Measurements from ENCODE around the gene BMAL1.
"Not testable (repeated sequence)": the region's sequence is repeated elsewhere in the genome, so short reads cannot be mapped to it uniquely, and the experiment has no call there.

BMAL1 gene

DNA sequence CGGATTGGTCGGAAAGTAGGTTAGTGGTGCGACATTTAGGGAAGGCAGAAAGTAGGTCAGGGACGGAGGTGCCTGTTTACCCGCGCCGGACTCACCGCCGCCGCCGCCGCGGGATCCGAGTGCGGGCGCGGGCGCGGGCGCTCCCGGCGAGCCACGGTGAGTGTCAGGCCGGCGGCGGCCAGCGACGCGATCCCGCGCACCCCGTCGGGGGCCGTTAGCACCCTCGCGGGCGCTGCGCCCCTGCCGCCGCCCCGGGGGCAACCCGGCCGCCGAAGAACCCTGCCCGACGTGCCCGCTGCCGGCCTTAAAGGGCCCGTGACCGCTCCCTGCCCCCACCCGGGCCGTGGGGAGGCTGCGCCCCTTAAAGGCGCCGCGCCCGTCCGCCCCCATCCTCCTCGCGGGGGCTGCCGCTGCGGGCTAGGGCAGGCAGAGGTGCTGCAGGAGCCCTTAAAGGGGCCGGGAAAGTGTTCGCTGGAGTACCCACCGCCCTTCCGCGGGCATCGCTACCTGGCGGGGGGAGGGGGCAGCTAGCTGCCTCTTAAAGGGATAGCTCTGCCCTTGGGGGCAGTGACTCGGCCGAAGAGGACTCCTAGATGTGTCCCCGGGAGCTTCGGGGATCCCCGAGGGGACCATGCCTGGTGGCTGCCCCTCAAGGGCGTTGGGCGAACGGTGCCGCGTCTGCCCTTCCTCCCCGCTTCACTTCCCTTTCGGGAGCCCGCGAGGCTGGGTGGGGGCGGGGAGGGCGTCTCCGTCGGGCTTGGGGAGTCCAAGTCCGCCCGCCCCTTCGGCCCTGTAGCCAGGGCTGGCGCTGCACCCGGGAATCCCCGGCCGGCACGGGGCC, at the start of gene BMAL1:
BMAL1 (plus strand) TSS at position 23 of the 841 bp plus-strand sequence. CDS start 76,519 bp downstream, outside the sequence.
- DNase-seq (ENCODE audit: low read depth in 2 of 2), result peak; percentile 28 to 41

DNA sequence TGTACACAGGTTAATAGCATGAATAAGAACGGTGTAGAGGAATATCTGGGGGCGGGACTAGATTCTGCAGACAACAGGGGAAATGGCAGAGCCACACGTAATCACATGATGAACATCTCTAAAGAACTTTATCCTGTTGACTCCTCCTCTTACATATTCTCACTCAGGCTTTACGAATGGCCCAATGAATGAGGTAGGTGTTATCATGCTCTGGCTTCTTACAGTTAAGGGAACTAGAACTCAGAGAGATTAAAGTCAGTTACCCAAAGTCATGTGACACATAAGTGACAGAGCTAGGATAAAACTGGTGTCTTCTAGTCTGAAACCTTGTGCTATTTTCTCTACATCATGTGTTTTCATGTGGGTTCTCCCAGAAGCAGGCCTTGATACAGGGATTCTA, 49.0 kb upstream of the BMAL1 start:
- DNase-seq (ENCODE audit: low read depth in 2 of 2), result no peak

DNA sequence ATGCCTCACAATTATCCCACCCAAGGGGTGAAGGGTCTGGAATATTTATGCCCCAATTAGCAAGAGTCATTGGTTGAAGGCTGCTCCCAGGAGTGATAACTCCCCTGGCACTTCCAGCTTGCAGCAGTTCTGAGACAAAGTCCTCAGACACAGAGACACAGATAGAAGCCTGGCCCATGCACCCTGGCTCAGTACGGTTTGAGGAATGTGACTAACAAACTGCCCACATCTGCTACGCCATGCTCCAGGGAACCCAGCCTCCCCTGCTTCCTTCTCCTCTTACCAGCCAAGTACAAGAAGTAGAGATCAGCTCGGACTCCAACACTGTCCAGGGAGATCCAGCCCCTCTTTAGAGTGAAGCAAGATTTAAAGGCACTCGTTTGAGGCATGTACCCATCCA, 48.5 kb upstream of the BMAL1 start:
- DNase-seq (ENCODE audit: low read depth in 2 of 2), result no peak

DNA sequence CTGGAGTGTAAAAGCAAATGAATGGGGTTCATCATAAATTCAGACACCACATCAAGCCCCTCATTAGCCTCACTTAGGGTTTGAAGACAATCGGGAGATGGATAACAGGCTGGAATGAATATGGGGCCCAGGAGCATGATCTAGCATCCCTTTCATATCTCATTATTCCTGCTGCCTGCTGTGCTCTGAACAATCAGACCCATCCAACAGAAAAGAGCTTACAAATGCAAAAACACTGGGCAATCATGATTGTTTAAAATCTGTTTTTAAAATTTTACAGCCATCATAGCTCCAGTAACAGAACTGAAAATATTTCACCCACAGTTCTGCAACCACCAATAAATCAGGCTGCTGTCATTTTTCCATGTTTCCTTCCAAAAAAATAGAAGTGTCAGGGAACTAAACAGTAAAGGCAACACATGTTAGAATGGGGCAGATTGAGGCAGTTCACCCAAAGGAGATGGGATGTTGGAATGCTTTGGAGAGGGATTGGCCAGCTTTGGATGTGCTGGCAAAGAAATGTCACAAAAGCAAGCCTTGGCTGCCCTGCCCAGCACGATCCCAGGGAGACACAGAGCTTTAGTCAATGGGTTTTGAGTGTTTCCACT, 47.8 kb upstream of the BMAL1 start:
- DNase-seq (ENCODE audit: low read depth in 2 of 2), result no peak

DNA sequence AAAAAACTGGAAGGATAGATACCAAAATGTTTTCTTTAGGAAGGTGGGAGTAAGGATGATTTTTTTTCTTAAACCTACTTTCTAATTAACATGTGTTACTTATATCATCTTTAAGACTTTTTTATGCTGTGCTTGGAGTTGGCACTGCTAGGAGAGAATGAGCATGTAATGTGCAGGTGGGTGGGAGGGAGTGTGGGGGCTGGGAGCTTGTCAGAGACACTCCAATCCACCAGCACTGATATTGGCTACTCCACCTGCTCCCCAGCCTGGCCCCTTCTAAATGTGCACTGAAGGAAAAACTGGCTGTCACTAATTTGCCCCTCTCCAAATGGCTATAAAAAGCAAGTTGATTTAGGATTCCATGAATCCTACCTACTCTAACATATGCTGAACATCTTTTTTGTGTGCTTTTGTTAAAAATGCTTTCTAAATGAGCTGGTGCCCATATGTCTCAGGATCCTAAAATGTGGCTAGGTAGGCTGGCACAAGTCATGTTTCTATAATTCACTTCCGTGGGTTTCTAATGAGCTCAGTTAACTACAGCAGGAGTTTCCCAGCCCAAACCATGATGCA, 44.3 kb upstream of the BMAL1 start:
- DNase-seq (ENCODE audit: low read depth in 2 of 2), result no peak

DNA sequence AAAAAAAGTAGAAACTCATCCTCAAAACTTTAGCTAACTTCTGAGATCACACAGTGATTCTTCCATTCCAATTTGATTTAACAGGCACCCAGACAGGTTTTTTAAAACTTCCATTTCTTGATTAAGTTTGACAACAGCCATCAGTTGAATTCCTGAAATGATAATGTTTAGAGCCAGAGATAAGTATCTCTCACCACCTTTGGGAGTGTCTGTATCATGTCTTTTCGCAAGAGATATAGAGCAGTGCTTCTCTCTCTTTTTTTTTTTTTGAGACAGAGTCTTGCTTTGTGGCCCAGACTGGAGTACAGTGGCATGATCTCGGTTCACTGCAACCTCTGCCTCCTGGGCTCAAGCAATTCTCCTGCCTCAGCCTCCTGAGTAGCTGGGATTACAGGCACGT, 41.7 kb upstream of the BMAL1 start:
- no peak for DNase-seq (ENCODE audit: low read depth in 2 of 2)

DNA sequence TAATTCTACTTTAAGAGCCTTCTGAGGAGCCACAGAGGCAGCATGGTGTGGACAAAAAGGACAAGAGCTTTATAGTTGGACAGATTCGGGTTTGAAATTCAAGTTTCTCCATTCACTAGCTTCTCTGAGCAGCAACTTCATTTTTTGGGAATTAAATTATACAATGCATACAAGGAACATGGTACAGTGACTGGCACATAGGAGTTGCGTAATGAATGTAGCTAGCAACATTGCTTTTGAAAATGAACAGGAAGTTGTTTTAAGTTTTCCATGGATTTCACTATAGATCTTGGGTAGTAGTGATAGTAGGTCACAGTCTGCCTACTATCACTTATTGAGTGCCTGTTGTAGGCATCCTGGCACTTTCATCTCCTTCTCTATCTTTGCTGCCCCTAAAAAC, 41.0 kb upstream of the BMAL1 start:
- no peak for DNase-seq (ENCODE audit: low read depth in 2 of 2)

DNA sequence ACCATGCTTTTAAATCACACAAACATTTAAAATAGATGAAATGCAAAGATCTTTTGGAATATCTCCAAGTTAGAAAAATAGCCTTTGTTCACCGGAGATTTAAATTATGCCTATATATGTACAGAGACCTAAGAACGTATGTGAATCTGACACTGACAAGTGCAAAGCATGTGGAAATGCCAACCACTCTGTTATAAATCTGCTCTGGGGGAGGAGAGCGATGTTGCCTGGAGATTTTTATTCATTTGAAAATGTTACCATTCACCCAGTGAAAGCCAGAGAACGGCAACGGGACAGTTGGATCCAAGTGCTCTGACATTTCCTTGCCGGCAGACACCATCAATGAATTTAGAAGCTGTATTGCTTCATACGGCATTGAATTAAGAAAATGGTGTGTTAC, 39.8 kb upstream of the BMAL1 start:
- DNase-seq (ENCODE audit: low read depth in 2 of 2), result no peak

DNA sequence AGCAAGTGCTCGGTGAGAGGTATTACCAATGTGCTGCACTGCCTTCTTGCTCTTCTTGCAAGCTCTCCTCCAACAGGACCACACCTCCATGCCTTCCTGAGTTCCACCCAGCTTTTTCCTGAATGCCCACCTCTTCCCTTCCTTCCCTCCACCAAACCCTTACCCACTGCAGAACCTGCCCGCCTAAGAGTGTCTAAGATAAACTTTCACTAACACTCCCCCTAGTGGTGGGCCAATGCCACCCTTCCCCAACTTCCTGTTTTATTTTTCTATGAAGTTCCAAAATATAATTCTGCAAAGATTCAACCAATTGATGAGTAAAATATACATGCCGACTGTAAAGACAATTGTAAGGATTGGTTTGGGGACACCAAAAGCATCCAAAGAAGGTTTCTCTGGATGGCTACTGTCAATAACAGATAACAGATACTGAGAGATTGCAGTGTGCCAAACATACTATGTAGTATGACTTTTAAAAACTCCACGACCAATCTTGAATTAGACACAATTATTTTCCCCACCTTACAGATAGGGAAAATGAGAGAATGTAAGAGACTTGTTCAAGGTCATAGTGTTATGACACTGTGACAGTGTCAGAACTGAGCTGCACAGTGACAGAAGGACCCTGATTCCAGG, 38.6 kb upstream of the BMAL1 start:
- DNase-seq (ENCODE audit: low read depth in 2 of 2), result peak; percentile 13 to 37

DNA sequence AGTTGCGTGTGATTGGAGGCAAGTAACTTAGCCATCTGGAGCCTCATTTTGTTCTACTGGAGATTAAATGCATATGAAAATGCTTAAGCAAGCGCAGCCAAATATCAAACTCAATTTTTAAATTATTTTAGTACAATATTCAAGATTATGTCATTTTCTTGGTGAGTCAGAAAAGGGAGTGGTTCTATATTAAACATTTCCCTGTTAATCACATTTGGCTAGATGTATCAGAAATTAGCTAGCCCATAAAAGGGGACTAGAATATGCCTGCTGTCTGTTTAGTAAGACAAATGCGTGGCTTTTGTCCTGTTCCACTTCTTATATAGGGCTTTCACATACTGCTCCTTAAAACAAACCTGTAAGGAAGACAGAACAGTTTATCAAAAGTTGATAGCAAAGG, 35.0 kb upstream of the BMAL1 start:
- no peak for DNase-seq (ENCODE audit: low read depth in 2 of 2)

DNA sequence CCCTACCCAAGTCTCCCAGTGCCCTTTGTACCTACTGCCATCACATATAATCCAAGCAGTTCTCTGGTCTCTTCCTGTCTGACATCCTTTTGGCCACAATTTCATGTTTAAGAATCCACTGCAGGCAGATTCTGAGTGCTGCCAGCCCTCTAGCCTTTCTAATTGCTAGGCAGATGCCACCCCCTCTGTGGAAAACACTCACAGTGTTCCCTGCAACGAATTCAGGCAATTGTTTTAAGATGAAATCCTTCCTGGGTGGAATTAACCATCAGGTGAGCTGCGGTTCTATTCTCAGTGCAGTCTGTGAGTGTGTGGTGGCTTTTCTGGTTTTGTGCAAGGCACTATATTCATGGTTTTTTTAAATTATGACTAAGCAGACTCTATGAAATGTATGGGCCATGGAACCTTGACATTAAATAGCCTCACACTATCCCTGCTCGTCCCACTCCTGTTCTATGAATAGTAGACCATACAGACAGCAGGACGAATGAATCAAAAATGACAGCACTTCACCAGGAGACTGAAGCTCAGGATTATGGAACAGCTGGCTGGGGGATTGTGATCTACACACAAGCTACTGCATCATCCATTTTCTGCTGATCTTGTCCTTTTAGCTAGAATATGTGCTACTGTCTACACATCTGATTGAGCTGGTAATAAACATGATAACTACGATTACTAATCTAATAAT, 29.8 kb upstream of the BMAL1 start:
- no peak for DNase-seq (ENCODE audit: low read depth in 2 of 2)

DNA sequence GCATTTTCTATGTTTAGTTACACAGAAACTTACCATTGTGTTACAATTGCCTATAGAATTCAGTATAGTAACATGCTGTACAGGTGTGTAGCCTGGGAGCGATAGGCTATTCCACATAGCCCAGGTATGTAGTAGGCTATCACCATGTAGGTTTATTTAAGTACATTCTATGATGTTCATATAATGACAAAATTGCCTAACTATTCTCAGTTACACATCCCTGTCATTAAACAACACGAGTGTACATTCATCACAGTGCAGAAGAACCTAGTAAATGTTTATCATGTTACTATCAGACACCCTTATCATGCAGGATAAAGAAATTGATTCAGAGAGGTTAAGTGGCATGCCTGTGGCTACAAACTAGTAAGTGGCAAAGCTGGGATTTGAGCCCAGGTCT, 28.4 kb upstream of the BMAL1 start:
- DNase-seq (ENCODE audit: low read depth in 2 of 2), result no peak

DNA sequence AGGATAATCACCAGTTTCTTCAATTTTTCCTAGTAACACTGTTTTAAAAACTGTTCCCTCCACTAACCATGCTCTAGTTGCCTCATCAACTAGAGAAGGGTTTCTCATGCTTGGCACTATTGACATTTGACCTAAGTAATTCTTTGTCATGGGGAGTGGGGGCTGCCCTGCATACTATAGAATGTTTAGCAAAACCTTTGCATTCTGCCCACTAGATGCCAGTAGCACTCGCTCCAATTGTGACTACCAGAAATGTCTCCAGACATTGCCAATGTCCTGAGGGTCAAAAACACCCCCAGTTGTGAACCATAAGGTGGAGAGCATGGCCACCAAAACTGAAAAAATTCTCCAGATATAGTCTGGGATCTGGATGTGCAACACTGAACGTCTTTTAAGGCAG, 27.6 kb upstream of the BMAL1 start:
- DNase-seq (ENCODE audit: low read depth in 2 of 2), result no peak

DNA sequence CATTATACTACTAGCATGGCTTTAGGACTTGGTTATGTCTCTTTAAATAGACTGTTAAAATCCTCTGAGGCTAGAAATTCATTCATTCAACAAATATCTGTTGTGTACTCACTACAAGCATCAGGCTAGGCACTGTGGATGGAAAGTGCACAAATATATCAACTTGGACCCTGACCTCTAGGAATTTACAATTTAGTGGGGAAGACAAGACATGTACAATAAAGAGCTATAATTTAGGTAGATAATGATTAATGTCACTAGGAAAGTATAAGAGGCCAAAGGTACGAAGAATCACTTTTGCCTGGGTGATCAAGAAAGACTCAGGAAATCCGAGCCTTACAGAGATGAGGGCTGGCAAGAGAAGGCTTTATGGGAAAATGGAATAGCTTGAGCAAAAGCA, 25.6 kb upstream of the BMAL1 start:
- no peak for DNase-seq (ENCODE audit: low read depth in 2 of 2)

DNA sequence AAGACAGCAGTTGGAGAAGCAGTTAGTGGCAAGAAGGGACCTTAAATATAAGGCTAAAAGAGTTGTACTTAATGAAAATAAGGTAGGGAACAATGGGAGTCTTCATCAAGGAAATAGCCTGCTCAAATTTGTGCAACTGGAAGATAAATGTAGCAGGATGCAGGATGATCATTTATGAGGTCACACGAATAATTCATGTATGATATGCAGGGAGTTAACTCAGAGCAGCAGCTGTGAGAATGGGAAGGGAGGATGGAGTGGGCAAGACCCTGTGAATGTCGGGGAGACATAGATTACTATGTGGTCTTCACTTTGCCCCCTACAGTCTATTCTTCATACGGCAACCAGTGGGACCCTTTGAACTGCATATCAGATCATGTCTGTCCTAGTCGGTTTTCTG, 25.2 kb upstream of the BMAL1 start:
- DNase-seq (ENCODE audit: low read depth in 2 of 2), result no peak

DNA sequence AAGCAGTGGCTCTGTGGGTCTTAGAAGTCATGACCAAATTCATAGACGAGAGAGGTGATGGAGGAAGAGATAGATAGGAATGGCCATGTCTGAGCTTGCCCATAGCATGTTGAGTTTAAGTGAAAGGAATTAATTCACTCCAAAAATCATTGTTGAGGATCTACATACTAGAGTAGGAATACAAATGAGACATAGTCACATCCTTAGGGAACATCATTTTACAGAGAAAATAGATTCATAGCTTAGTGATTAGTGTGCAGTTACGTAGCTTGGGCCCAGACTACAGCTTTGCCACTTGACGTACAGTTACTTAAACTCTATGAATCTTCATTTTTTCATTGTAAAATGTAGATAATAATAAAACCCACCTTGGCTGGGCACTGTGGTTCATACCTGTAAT, 21.4 kb upstream of the BMAL1 start:
- no peak for DNase-seq (ENCODE audit: low read depth in 2 of 2)

DNA sequence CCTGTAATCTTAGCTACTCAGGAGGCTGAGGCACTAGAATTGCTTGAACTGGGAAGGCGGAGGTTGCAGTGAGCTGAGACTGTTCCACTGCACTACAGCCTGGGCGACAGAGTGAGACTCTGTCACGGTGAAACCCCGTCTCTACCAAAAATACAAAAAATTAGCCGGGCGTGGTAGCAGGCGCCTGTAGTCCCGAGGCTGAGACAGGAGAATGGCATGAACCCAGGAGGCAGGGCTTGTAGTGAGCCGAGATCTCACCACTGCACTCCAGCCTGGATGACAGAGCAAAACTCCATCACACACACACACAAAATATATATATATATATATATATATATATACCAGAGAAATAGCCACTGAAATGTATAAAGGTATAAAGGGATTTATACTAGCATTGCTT, 19.5 kb upstream of the BMAL1 start:
- not testable (repeated sequence) for DNase-seq (ENCODE audit: low read depth in 2 of 2)

DNA sequence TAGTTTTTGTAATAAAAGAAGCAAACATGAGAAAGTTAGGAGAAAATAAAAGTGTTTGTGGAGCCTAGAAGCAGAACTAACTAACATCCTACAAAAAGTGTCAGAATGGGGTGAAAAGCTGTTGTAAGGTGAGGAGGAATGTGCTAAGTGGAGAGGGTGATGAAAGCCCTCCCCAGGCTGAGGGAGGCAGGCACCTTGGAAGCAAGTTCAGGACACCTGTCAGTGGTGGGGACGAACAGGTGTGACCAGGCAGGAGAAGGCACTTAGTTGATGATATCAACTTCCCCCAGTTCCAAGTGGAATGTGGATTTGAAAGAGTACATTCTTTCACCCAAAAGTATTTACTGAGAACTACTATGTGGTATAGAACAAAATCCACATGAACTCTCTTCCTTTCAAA, 18.7 kb upstream of the BMAL1 start:
- no peak for DNase-seq (ENCODE audit: low read depth in 2 of 2)

DNA sequence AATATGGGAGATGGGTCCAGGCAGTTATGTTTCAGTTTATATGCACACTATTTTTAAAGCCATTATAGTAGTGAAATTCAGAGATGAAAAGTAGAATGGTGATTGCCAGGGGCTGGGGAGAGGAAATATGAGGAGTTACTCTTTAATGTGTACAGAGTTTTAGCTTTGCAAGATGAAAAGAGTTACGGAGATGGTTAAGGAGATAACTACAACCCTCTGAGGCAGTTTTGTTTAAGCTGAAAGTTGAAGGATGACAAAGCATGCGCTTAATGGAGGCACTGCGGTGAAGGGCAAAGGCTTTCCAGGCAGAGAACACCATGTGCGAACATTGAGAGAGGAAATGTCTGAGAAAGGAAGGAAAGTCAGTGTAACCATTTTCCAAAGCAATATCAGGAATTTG, 18.2 kb upstream of the BMAL1 start:
- DNase-seq (ENCODE audit: low read depth in 2 of 2), result no peak

DNA sequence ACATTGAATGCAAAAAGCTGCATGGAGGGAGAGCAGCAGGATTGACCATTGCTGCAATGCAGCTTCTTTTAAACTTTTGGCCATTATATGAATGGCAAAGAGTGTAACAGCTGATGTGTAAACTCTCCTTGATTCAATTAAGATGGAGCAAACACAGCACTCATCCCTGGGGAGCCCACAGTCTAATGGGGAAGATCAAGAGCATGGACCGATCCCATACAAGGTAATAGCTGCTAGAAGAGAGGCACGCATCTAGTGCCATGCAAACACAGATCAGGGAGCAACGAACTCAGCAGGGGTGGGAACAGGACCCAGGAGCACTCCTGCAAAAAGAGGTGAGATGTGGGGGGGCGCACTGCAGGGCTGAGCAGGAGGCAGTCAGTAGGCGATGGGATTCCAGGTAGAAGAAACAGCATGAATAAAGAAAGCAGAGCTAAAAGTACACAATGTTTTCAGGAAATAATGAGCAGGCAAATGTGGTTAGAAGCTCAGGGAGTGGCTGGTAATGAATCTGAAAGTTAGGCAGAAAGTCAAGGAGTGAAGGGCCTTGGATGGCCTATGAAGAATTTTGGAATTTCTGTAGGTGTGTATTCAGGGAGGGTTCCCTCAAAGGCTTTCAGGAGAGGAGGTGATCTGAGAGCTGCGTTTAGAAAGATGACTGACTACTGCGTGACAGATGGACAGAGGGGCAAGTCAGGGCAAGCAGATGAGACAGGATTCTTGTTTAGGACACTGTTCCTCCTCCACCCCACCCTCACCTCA, 17.2 kb upstream of the BMAL1 start:
- DNase-seq (ENCODE audit: low read depth in 2 of 2), result no peak

DNA sequence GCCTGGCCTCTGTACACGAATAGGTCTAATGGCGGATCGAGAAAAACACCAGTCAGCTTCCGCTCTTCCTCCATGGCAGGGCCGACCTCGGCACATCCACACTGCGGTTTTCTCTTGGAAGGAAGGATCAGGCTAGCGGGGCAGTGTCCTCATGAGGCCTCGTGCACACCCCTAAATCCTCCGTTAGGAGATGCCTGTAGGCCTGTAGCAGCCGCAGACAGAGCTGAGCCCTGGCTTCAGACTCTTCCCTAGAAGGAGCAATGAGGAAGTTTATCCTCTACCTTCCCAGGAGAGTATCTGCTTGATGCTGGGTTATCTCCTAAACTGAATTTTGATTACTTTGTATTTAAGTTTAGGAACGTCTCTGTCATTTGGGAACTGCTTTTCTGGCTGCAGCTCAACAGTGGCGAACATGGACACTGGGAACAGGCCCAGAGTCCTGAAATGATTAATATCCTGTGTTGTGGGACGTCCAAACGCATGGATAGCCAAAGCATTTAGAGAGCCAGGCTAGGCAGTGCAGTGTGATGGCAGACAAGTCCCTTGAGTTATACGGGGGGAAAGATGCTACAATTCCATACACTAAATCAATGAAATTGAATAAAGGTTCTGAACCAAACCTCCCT, 16.5 kb upstream of the BMAL1 start:
- no peak for DNase-seq (ENCODE audit: low read depth in 2 of 2)

Data from stimulated activated CD4-positive, alpha-beta T cell treated with anti-CD3 and anti-CD28 coated beads, Interleukin-12 subunit alpha, Interleukin-12 subunit beta, amount 100 ng/mL, for 24 hours (primary cell).